ENCODE results near the gene CMSS1. TPM values are rescaled to one million over a fixed set of nuclear protein-coding genes. Genes with fewer than 3 reads are reported as not detected.
"Not testable (repeated sequence)": the region's sequence is repeated elsewhere in the genome, so short reads cannot be mapped to it uniquely, and the experiment has no call there.

Gene CMSS1
- polyA plus RNA-seq, 2 of the 4 experiments (the other 2 are of a cell fraction): 61.1 to 62.9 TPM

DNA sequence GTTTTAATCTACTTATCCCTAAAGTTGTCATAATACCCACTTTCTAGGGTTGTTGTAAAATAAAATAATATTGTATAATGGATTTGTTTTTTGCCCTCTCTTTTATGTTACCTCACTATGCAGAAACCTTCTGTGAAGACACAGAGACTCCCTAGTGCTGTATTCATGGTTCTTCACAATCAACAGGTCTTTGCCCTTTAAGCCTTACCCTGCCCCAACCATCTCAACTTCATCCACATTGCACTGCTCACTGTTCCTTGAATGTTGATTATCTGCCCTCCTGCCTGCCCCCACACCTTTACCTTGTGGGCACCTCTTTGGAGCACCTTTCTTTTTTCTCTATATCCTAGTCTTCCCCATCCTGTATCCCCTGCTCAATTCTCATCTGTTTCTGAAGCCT lies 21.1 kb downstream of the CMSS1 start (continued):
- TF ChIP-seq, protein P1, sequence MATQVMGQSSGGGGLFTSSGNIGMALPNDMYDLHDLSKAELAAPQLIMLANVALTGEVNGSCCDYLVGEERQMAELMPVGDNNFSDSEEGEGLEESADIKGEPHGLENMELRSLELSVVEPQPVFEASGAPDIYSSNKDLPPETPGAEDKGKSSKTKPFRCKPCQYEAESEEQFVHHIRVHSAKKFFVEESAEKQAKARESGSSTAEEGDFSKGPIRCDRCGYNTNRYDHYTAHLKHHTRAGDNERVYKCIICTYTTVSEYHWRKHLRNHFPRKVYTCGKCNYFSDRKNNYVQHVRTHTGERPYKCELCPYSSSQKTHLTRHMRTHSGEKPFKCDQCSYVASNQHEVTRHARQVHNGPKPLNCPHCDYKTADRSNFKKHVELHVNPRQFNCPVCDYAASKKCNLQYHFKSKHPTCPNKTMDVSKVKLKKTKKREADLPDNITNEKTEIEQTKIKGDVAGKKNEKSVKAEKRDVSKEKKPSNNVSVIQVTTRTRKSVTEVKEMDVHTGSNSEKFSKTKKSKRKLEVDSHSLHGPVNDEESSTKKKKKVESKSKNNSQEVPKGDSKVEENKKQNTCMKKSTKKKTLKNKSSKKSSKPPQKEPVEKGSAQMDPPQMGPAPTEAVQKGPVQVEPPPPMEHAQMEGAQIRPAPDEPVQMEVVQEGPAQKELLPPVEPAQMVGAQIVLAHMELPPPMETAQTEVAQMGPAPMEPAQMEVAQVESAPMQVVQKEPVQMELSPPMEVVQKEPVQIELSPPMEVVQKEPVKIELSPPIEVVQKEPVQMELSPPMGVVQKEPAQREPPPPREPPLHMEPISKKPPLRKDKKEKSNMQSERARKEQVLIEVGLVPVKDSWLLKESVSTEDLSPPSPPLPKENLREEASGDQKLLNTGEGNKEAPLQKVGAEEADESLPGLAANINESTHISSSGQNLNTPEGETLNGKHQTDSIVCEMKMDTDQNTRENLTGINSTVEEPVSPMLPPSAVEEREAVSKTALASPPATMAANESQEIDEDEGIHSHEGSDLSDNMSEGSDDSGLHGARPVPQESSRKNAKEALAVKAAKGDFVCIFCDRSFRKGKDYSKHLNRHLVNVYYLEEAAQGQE (IDR thresholded peaks at IDR 0.05): no peak
- TF ChIP-seq, protein P2, sequence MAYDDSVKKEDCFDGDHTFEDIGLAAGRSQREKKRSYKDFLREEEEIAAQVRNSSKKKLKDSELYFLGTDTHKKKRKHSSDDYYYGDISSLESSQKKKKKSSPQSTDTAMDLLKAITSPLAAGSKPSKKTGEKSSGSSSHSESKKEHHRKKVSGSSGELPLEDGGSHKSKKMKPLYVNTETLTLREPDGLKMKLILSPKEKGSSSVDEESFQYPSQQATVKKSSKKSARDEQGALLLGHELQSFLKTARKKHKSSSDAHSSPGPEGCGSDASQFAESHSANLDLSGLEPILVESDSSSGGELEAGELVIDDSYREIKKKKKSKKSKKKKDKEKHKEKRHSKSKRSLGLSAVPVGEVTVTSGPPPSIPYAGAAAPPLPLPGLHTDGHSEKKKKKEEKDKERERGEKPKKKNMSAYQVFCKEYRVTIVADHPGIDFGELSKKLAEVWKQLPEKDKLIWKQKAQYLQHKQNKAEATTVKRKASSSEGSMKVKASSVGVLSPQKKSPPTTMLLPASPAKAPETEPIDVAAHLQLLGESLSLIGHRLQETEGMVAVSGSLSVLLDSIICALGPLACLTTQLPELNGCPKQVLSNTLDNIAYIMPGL (CRISPR knock-in tag; IDR thresholded peaks at IDR 0.05; ENCODE audit: borderline replicate concordance): no peak

DNA sequence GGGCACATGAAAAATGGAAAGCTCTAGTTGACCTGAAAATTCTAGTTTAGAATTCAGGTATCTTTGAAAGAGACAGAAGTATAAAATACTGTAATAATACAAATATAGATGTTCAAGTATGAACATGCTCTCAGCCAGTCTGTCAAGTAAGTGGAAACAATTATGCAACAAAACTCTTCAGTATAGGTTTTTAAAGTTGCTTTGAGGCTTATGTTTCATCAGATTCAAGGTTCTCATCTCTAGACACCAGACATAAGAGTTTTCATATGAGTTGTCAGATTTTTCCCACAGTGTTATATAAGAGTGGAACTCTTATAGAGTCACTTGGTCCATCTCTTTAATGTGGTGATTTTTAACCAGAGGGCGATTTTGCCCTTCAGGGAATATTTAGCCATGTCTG lies 22.0 kb downstream of the CMSS1 start:
- no peak for FAIRE-seq
- no peak for DNase-seq (ENCODE audit: low read depth in 1 of 2, low spot score in 1 of 2)
- ChIA-PET POLR2A (no interaction called here), CTCF (interaction anchor here (1.1 to 6.2 kb wide), 2 partner anchors 29 to 416 kb away, joined by 3 to 46 read pairs; no protein-coding TSS in a partner anchor)
- Histone ChIP-seq H3K4me3 (no peak overlapping the region), H3K9me3 (no peaks in the 10 kb centered on the region), H3K27ac (no peak overlapping the region), H3K4me2 (no peak overlapping the region), H3K4me1 (no peaks in the 10 kb centered on the region; the same call in 2 of the 3 replicates)
- TF ChIP-seq POLR2A (IDR thresholded peaks at IDR 0.05; ENCODE audit: low read length) (no peak), FOXS1 (CRISPR knock-in tag; IDR thresholded peaks at IDR 0.05) (no peak), POLR2AphosphoS2 (conservative IDR thresholded peaks at IDR 0.05; ENCODE audit: low read length) (no peak), RARB (CRISPR knock-in tag; IDR thresholded peaks at IDR 0.05) (no peak), PHF8 (IDR thresholded peaks at IDR 0.05; ENCODE audit: borderline replicate concordance, low read depth) (no peak), TFCP2L1 (CRISPR knock-in tag; IDR thresholded peaks at IDR 0.05) (no peak), ZSCAN20 (CRISPR knock-in tag; IDR thresholded peaks at IDR 0.05) (no peak), NPAS2 (CRISPR knock-in tag; IDR thresholded peaks at IDR 0.05; ENCODE audit: borderline replicate concordance) (no peak), BHLHE40 (IDR thresholded peaks at IDR 0.05; ENCODE audit: low read depth, low read length) (no peak), RNF2 (IDR thresholded peaks at IDR 0.05; ENCODE audit: borderline replicate concordance, low read depth) (no peak), HOXA7 (CRISPR knock-in tag; IDR thresholded peaks at IDR 0.05) (no peak), ESRRA (IDR thresholded peaks at IDR 0.05; ENCODE audit: borderline replicate concordance, low read length) (no peak), EHF (CRISPR knock-in tag; IDR thresholded peaks at IDR 0.05) (no peak), EHMT2 (IDR thresholded peaks at IDR 0.05; ENCODE audit: low read depth) (no peak), CHD4 (IDR thresholded peaks at IDR 0.05; ENCODE audit: borderline replicate concordance) (no peak)
- TF ChIP-seq, protein P2 (CRISPR knock-in tag; IDR thresholded peaks at IDR 0.05; ENCODE audit: borderline replicate concordance): no peak
- TF ChIP-seq, protein P3, sequence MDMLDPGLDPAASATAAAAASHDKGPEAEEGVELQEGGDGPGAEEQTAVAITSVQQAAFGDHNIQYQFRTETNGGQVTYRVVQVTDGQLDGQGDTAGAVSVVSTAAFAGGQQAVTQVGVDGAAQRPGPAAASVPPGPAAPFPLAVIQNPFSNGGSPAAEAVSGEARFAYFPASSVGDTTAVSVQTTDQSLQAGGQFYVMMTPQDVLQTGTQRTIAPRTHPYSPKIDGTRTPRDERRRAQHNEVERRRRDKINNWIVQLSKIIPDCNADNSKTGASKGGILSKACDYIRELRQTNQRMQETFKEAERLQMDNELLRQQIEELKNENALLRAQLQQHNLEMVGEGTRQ (IDR thresholded peaks at IDR 0.05): no peak
- 60% methylated on average over 1 of the region's 1 CpG for WGBS (ENCODE audit: missing lambda C conversion rate)
- no peak for ATAC-seq

DNA sequence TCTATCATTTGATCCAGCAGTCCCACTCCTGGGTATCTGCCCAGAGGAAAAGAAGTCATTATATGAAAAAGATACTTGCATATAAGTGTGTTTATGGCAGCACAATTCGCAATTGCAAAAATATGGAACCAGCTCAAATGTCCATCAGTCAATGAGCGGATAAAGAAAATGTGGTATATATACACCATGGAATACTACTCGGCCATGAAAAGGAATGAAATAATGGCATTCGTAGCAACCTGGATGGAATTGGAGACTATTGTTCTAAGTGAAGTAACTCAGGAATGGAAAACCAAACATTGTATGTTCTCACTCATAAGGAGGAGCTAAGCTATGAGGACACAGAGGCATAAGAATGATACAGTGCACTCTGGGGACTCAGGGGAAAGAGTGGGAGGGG lies 24.3 kb downstream of the CMSS1 start:
- ChIA-PET CTCF (interaction anchor here (1.4 to 6.2 kb wide), 4 partner anchors 8 to 474 kb away, joined by 3 to 46 read pairs (median 8); no protein-coding TSS in a partner anchor), POLR2A (interaction anchor here (0.5 kb wide), 1 partner anchor 344 kb away, joined by 4 read pairs; no protein-coding TSS in a partner anchor)
- 89% methylated on average over 4 of the region's 4 CpGs for WGBS (ENCODE audit: missing lambda C conversion rate)

More for the DNA sequence above, 24.3 kb downstream of the CMSS1 start:
- FAIRE-seq; H3K9me3 ChIP-seq; H3K27ac ChIP-seq; H3K4me1 ChIP-seq; H3K4me2 ChIP-seq; ATAC-seq; DNase-seq (ENCODE audit: low read depth in 1 of 2, low spot score in 1 of 2); H3K4me3 ChIP-seq: not testable (repeated sequence)

All from A549 (cell line).